Fibroblast of lung (primary cell): Measurements from ENCODE around the gene LANCL2.
"Not testable (repeated sequence)": the region's sequence is repeated elsewhere in the genome, so short reads cannot be mapped to it uniquely, and the experiment has no call there.

ENCODE experiments used
- EZH2 ChIP-seq: IDR thresholded peaks from 2 replicates; pipeline ENCODE4 v1.5.1; 2012; ENCODE audit warnings: low read length, control low read depth, mild to moderate bottlenecking; ENCODE audit errors: missing control alignments
- TF ChIP-seq, protein P1 (sequence below), 2 donors: IDR thresholded peaks in 1 of 2; conservative IDR thresholded peaks in 1 of 2; 1 replicate in 1 of 2; 2 replicates in 1 of 2; pipeline ENCODE4 v1.5.1; 2011 to 2012; ENCODE audit warnings: low read length in 2 of 2, control low read depth in 1 of 2, inconsistent platforms in 1 of 2, low read depth in 1 of 2, mild to moderate bottlenecking in 1 of 2

DNA sequence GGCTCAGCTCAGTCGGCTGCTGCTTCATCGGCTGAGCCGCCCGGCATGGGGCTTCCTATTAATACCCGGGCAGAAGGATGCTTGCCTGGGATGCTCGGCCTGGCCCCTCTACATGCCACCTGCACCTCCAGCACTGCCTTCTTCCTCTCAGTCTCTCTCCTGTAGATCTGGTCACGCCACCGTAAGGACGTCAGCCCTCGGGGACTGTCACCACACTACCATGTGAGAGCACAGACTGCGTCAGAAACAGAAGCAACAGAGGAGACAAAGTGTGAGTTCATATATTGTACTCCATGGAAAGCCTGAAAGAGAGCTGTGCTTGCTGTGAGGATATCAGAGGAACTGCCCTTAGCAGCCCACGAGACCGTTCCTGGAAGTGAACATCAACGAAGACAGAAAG lies 107.3 kb downstream of the LANCL2 start:
- TF ChIP-seq, protein P1, sequence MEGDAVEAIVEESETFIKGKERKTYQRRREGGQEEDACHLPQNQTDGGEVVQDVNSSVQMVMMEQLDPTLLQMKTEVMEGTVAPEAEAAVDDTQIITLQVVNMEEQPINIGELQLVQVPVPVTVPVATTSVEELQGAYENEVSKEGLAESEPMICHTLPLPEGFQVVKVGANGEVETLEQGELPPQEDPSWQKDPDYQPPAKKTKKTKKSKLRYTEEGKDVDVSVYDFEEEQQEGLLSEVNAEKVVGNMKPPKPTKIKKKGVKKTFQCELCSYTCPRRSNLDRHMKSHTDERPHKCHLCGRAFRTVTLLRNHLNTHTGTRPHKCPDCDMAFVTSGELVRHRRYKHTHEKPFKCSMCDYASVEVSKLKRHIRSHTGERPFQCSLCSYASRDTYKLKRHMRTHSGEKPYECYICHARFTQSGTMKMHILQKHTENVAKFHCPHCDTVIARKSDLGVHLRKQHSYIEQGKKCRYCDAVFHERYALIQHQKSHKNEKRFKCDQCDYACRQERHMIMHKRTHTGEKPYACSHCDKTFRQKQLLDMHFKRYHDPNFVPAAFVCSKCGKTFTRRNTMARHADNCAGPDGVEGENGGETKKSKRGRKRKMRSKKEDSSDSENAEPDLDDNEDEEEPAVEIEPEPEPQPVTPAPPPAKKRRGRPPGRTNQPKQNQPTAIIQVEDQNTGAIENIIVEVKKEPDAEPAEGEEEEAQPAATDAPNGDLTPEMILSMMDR (conservative IDR thresholded peaks at IDR 0.05 in 1 of 2, IDR thresholded peaks at IDR 0.05 in 1 of 2; ENCODE audit: low read depth in 1 of 2, low read length in 2 of 2): not testable (repeated sequence)
- TF ChIP-seq EZH2: not testable (repeated sequence)
